ENCODE data around the gene OR10H4.
"Not testable (repeated sequence)": the region's sequence is repeated elsewhere in the genome, so short reads cannot be mapped to it uniquely, and the experiment has no call there.

The OR10H4 gene

GRCh38 chr19:15948223-15949058, at the start of gene OR10H4:
TSS of gene OR10H4 (plus strand) at chr19:15949008. CDS start at chr19:15949008, 0 bp downstream.
- no peak for DNase-seq

GRCh38 chr19:15899561-15899960, 49.2 kb upstream of the OR10H4 start:
- not testable (repeated sequence) for DNase-seq

- not testable (repeated sequence) for DNase-seq
Measured at GRCh38 chr19:15900032-15900431, 48.8 kb upstream of the OR10H4 start.

GRCh38 chr19:15900504-15900903, 48.3 kb upstream of the OR10H4 start:
- no peak for DNase-seq

GRCh38 chr19:15902254-15902653, 46.6 kb upstream of the OR10H4 start:
- no peak for DNase-seq

- DNase-seq: not testable (repeated sequence)
Measured at GRCh38 chr19:15902898-15903297, 45.9 kb upstream of the OR10H4 start.

- DNase-seq: no peak
Measured at GRCh38 chr19:15905026-15905425, 43.8 kb upstream of the OR10H4 start.

- no peak for DNase-seq
Measured at GRCh38 chr19:15911599-15912235, 37.1 kb upstream of the OR10H4 start.

- DNase-seq: no peak
Measured at GRCh38 chr19:15913384-15913783, 35.4 kb upstream of the OR10H4 start.

- no peak for DNase-seq
Measured at GRCh38 chr19:15913830-15914229, 35.0 kb upstream of the OR10H4 start.

GRCh38 chr19:15915109-15915508, 33.7 kb upstream of the OR10H4 start:
- DNase-seq: no peak

GRCh38 chr19:15919243-15919642, 29.6 kb upstream of the OR10H4 start:
- DNase-seq: no peak

- no peak for DNase-seq
Measured at GRCh38 chr19:15922021-15922420, 26.8 kb upstream of the OR10H4 start.

GRCh38 chr19:15923702-15924101, 25.1 kb upstream of the OR10H4 start:
- no peak for DNase-seq

- DNase-seq: no peak
Measured at GRCh38 chr19:15926484-15926883, 22.3 kb upstream of the OR10H4 start.

GRCh38 chr19:15928321-15928720, 20.5 kb upstream of the OR10H4 start:
- no peak for DNase-seq

- not testable (repeated sequence) for DNase-seq
Measured at GRCh38 chr19:15933761-15934331, 15.0 kb upstream of the OR10H4 start.

- DNase-seq: no peak
Measured at GRCh38 chr19:15934332-15935078, 14.3 kb upstream of the OR10H4 start, which contains the start of gene CYP4F11. TSS of gene CYP4F11 (minus strand) at chr19:15934529. CDS start at chr19:15934408, 121 bp downstream.

- DNase-seq: no peak
Measured at GRCh38 chr19:15935167-15935702, 13.6 kb upstream of the OR10H4 start.

- DNase-seq: no peak
Measured at GRCh38 chr19:15936173-15936572, 12.6 kb upstream of the OR10H4 start.

- no peak for DNase-seq
Measured at GRCh38 chr19:15936950-15937349, 11.9 kb upstream of the OR10H4 start.

GRCh38 chr19:15937771-15938170, 11.0 kb upstream of the OR10H4 start:
- DNase-seq: no peak

- DNase-seq: no peak
Measured at GRCh38 chr19:15944401-15944800, 4.4 kb upstream of the OR10H4 start.

Data from NCI-H1694 treated with DMSO at 0.1 percent for 48 hours (cell line).